ENCODE data around the gene HMGCL.
"Not testable (repeated sequence)": the region's sequence is repeated elsewhere in the genome, so short reads cannot be mapped to it uniquely, and the experiment has no call there.

HMGCL gene

DNA sequence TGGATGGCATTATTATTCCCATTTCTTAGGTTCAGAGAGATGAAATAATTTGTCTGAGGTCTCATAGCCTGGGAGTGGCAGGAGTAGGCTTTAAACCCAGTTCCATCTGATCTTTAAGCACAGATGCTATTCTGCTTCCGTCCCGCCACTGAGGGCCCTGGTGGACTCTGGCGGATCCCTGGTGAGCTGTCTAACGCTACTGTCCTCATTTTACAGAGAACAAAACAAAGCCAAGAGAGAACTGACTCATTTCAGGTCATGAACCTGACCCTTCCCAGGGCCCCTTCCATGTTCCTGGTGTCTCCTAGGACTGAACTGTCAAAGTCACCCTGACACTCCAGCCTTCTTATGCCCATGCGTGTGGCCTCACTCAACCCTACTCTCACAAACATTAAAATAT lies 21.6 kb downstream of the HMGCL start:
- TF ChIP-seq CTCF (IDR thresholded peaks at IDR 0.05; ENCODE audit: low read length, missing control alignments) = no peak
- DNase-seq (ENCODE audit: low read depth) = no peak
- no peak overlapping the region for H3K4me3 ChIP-seq (replicated peaks; ENCODE audit: low read depth, low read length)

DNA sequence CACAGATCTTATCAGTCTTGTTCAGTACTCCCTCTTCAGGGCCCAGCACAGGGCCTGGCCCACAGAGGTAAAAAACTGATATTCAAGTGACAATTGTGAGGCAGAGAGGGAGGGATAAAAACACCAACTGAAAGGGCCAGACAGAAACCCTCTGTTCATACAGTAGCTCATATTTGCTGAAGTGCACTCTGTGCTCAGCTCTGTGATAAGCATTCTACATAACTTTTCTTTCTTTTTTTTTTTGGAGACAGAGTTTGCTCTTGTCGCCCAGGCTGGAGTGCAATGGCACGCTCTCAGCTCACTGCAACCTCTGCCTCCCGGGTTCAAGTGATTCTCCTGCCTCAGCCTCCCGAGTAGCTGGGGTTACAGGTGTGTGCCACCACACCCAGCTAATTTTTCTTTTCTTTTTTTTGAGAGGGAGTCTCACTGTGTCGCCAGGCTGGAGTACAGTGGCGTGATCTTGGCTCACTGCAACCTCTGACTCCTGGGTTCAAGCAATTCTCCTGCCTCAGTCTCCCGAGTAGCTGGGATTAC lies 22.4 kb downstream of the HMGCL start:
- not testable (repeated sequence) for DNase-seq (ENCODE audit: low read depth); H3K4me3 ChIP-seq (replicated peaks; ENCODE audit: low read depth, low read length)

DNA sequence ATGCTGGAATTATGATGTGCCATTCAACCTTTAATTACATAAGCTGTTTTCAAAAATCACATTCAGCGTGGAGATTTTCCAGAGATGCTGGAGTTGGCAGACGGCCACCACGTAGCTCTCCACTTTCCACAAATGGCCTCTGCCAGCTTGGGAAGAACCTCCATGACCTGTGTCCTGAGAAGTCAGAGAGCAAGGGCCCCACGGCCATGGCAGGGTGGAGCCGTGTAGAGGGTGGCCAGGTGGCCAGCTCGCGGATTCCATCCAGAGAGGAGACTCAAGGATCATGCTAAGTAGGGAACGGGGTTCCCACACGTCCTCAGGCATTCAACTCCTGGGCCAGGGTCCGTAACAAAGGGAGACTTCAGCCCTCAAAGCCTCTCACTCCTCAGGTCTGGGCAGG lies 23.4 kb downstream of the HMGCL start:
- no peak overlapping the region for H3K4me3 ChIP-seq (replicated peaks; ENCODE audit: low read depth, low read length)

DNA sequence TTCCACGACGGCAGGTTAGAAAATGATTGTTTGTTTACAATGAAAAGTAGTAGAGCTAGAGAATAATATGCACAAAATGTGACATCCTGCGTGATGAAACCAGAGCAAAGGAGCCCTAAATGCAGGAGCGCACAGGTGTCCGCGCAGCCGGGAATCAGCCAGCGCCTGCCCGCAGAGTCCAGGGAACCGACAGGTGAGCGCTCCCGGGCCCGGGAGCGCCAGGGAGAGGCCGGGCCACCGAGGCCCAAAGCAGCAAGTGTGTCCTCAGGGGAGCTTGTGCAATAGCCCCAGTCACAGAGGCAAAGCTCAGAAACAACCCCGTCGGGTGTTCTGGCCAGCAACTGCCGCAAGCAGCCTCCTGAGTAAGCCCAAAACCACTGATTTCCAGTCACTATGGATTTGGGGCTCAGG lies 23.9 kb downstream of the HMGCL start:
- no peak for DNase-seq (ENCODE audit: low read depth)
- no peak for TF ChIP-seq CTCF (IDR thresholded peaks at IDR 0.05; ENCODE audit: low read length, missing control alignments)
- peak overlapping the region; percentile 77 for H3K4me3 ChIP-seq (replicated peaks; ENCODE audit: low read depth, low read length)

More for the DNA sequence above, 23.4 kb downstream of the HMGCL start:
- no peak for TF ChIP-seq CTCF (IDR thresholded peaks at IDR 0.05; ENCODE audit: low read length, missing control alignments)
- no peak for DNase-seq (ENCODE audit: low read depth)

DNA sequence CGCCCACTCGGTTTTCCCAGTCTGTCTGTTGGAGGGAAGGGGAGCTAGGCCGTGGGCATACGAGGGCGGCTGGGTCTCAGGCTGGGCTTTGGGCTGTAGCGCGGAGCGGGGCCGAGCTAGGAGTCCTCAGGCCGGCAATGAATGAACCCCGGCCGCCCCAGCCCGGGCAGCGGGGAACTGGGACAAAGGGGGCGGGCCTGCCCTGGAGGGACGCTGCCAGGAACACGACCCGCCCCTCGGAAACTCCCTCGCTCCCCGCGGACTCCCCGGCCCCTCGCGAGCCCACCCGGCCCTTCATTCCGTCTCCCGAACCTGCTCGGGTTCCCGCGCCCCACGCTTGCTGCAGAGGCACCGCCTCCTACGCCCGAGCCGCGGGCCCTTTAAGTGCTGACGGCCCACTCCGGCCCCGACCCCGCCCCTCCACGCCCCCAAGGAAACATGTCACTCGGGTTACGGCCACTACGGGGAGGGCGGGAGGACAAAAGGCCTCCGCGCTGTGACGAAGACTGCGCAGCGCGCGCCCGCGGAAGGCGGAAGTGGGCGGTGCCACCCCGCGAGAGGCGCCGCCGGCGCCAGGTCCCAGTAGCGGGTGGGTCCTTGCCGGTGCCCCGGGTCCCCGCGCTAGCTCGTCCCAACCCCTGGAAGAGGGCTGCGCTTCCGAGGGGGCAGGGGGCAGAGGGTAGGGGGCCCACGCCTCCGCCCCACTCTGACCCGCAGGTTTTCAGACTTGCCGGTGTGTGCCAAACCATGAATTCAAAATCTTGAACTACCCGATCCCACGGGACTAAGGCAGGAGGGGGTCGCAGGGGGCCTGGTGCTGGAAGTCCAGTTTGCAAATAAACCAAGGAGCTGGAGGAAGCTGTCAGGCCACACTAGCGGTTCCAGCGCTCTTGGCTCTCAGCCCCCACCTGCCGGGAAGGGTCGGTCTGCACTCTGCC lies 24.6 kb downstream of the HMGCL start, which contains the start of gene GALE:
GALE (minus strand) TSS at position 355 of the 938 bp plus-strand sequence. CDS start 1,747 bp downstream, outside the sequence.
- DNase-seq (ENCODE audit: low read depth) = peak; percentile 95
- no peak for TF ChIP-seq CTCF (IDR thresholded peaks at IDR 0.05; ENCODE audit: low read length, missing control alignments)
- H3K4me3 ChIP-seq (replicated peaks; ENCODE audit: low read depth, low read length) = peak within 1 kb of the TSS; percentile 77

DNA sequence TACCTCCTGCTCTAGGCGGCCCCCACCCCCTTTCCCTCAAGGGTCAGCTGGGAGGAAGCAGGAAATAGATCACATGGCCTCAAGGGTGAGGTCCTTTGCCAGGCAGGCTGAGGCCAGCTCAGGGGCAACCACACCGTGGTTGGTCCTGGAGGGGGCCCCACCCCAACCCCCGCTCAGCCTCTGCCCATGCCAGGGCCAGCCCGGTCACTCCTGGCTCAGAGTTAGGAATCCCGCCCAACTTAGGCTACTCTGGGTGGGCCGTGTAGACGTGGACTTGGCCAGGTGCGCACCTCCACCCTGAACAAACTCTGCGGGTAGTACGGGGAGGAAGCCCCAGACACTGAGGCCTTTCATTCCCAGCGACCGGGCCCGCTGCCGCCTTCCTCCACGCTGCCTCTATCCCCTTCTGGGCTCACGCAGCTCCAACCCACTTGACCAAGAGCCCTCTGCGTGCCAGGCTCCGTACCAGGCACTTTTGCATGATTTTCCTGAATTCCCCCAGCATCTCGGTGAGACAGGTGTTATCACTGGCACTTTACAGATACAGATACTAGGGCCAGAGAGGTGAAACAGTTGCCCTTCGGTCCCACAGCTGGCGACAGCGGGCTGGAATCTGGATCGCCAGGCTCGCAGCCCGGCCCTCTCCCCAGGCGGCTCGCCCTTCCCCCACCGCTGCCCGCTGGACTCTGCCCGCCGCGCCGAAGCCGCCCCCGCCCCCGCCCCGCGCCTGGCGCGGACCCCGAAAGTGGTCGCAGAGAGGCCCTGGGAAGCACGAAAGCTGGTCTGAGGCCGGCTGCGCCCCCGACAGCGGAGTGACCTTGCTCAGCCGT lies 25.4 kb downstream of the HMGCL start:
- peak; percentile 69 for DNase-seq (ENCODE audit: low read depth)

More for the DNA sequence above, 25.4 kb downstream of the HMGCL start:
- H3K4me3 ChIP-seq (replicated peaks; ENCODE audit: low read depth, low read length) = peak overlapping the region; percentile 77
- TF ChIP-seq CTCF (IDR thresholded peaks at IDR 0.05; ENCODE audit: low read length, missing control alignments) = no peak
